CD14-positive monocyte (primary cell): ENCODE results near the gene SFN. TPM values are rescaled to one million over a fixed set of nuclear protein-coding genes. Genes with fewer than 3 reads are reported as not detected.

Experiments used
- DNase-seq, 3 donors: peaks; one replicate each; pipeline ENCODE4 v3.0.0-alpha.2; 2011 to 2022
- H2AFZ ChIP-seq: 2 replicates; pipeline ENCODE4 v1.6.0; 2012; ENCODE audit warnings: mild to moderate bottlenecking, low read depth, low read length, inconsistent platforms; ENCODE audit not compliant: insufficient read depth, poor library complexity, severe bottlenecking
- H3K27ac ChIP-seq, 2 donors: 1 replicate in 1 of 2; 2 replicates in 1 of 2; pipeline ENCODE4 v1.5.1; 2012 to 2013; ENCODE audit warnings: low read length in 2 of 2, control low read depth in 1 of 2, inconsistent platforms in 1 of 2, low read depth in 1 of 2, mild to moderate bottlenecking in 1 of 2
- H3K27me3 ChIP-seq, 2 donors: one replicate each; pipeline versions ENCODE4 v1.6.0 to v1.6.1; 2011 to 2013; ENCODE audit warnings: low read length in 2 of 2; ENCODE audit not compliant: control insufficient read depth in 2 of 2, insufficient read depth in 2 of 2
- H3K36me3 ChIP-seq, 2 donors: replicated peaks in 1 of 2; 1 replicate in 1 of 2; 2 replicates in 1 of 2; pipeline versions ENCODE4 v1.5.1 to v1.6.1; 2012 to 2013; ENCODE audit warnings: low read length in 2 of 2, control low read depth in 1 of 2, inconsistent platforms in 1 of 2, mild to moderate bottlenecking in 1 of 2; ENCODE audit not compliant: insufficient read depth in 2 of 2, control insufficient read depth in 1 of 2
- H3K4me1 ChIP-seq, 2 donors: 1 replicate in 1 of 2; 2 replicates in 1 of 2; pipeline versions ENCODE4 v1.5.1 to v1.6.1; 2012 to 2013; ENCODE audit warnings: low read length in 2 of 2, control low read depth in 1 of 2, inconsistent platforms in 1 of 2, mild to moderate bottlenecking in 1 of 2, moderate library complexity in 1 of 2; ENCODE audit not compliant: insufficient read depth in 2 of 2, control insufficient read depth in 1 of 2
- H3K4me2 ChIP-seq: replicated peaks from 2 replicates; pipeline ENCODE3; 2012; ENCODE audit warnings: low read length, moderate library complexity, mild to moderate bottlenecking; ENCODE audit not compliant: poor library complexity, severe bottlenecking; ENCODE audit errors: extremely low read depth
- H3K4me3 ChIP-seq, 3 experiments: fragments of 200-600 bp in 1 of 3; sonication (generic) in 1 of 3; replicated peaks in 1 of 3; 1 replicate in 2 of 3; 2 replicates in 1 of 3; pipeline ENCODE4 v1.5.1; 2011 to 2013; ENCODE audit warnings: low read length in 3 of 3, mild to moderate bottlenecking in 3 of 3, control low read depth in 2 of 3, low read depth in 2 of 3, inconsistent platforms in 1 of 3, moderate library complexity in 1 of 3
- H3K79me2 ChIP-seq: 2 replicates; pipeline ENCODE4 v1.6.0; 2012; ENCODE audit warnings: mild to moderate bottlenecking, control low read depth, inconsistent platforms, low read length, moderate library complexity; ENCODE audit not compliant: insufficient read depth
- H3K9ac ChIP-seq: 2 replicates; pipeline ENCODE4 v1.6.0; 2017; ENCODE audit warnings: low read length, mild to moderate bottlenecking; ENCODE audit not compliant: insufficient read depth, poor library complexity, severe bottlenecking
- H3K9me3 ChIP-seq, 2 donors: replicated peaks in 1 of 2; 1 replicate in 1 of 2; 2 replicates in 1 of 2; pipeline versions ENCODE4 v1.5.1 to v1.6.1; 2012 to 2013; ENCODE audit warnings: low read length in 2 of 2, control low read depth in 1 of 2; ENCODE audit not compliant: control insufficient read depth in 1 of 2, insufficient read depth in 1 of 2
- H4K20me1 ChIP-seq: 2 replicates; pipeline ENCODE4 v1.6.0; 2012; ENCODE audit warnings: mild to moderate bottlenecking, low read length, control low read depth, moderate library complexity; ENCODE audit not compliant: insufficient read depth
- H3K27ac Mint-ChIP-seq, 7 donors: one replicate each; pipeline ENCODE4 v1.8.0; 2020; ENCODE audit warnings: mild to moderate bottlenecking in 7 of 7, mixed read lengths in 7 of 7, moderate library complexity in 6 of 7, inconsistent platforms in 2 of 7
- H3K27me3 Mint-ChIP-seq, 3 donors: one replicate each; pipeline ENCODE4 v1.8.0; 2021 to 2022; ENCODE audit warnings: low read depth in 3 of 3, mild to moderate bottlenecking in 3 of 3, mixed read lengths in 3 of 3, moderate library complexity in 3 of 3, inconsistent platforms in 1 of 3
- H3K36me3 Mint-ChIP-seq, 2 donors: one replicate each; pipeline ENCODE4 v1.8.0; 2020; ENCODE audit warnings: mixed read lengths in 2 of 2, inconsistent platforms in 1 of 2, mild to moderate bottlenecking in 1 of 2
- H3K4me1 Mint-ChIP-seq: one replicate; pipeline ENCODE4 v1.8.0; 2020; ENCODE audit warnings: mild to moderate bottlenecking, mixed read lengths
- H3K4me3 Mint-ChIP-seq, 2 donors: one replicate each; pipeline ENCODE4 v1.8.0; 2020; ENCODE audit warnings: mild to moderate bottlenecking in 2 of 2, mixed read lengths in 2 of 2, moderate library complexity in 1 of 2
- H3K9me3 Mint-ChIP-seq, 7 donors: one replicate each; pipeline ENCODE4 v1.8.0; 2020 to 2022; ENCODE audit warnings: mixed read lengths in 7 of 7, mild to moderate bottlenecking in 6 of 7, moderate library complexity in 6 of 7, inconsistent platforms in 2 of 7
- WGBS: methylation state at CpG from one replicate; pipeline ENCODE4 v1.1.5; 2013; ENCODE audit warnings: missing lambda C conversion rate; ENCODE audit not compliant: insufficient coverage; 5-methylcytosine and 5-hydroxymethylcytosine counted together
- intact Hi-C, 2 donors: fragments of 100-400 bp; cut with micrococcal nuclease; formaldehyde crosslinking; loops; one replicate each; pipeline versions ENCODE4 v1.15.0 to v1.15.1; 2023
- polyA plus RNA-seq, 3 donors: library from polyadenylated mRNA; depleted of rRNA in 1 of 3; unstranded in 2 of 3; stranded (reverse) in 1 of 3; fragments of 300-500 nt in 2 of 3; fragments of >200 nt in 1 of 3; fragmentation: Illumina TruSeq in 2 of 3; gene quantifications; 1 replicate in 2 of 3; 2 replicates in 1 of 3; pipeline ENCODE4 v1.2.3, GENCODE V29; 2012 to 2021
- TF ChIP-seq, protein P1 (sequence below): fragments of 200-600 bp; IDR thresholded peaks from one replicate; pipeline ENCODE4 v1.8.0; 2022; ENCODE audit warnings: antibody characterized with exemption, mild to moderate bottlenecking

Gene SFN
- polyA plus RNA-seq, 3 donors: 0.36 TPM; not detected in 2

DNA sequence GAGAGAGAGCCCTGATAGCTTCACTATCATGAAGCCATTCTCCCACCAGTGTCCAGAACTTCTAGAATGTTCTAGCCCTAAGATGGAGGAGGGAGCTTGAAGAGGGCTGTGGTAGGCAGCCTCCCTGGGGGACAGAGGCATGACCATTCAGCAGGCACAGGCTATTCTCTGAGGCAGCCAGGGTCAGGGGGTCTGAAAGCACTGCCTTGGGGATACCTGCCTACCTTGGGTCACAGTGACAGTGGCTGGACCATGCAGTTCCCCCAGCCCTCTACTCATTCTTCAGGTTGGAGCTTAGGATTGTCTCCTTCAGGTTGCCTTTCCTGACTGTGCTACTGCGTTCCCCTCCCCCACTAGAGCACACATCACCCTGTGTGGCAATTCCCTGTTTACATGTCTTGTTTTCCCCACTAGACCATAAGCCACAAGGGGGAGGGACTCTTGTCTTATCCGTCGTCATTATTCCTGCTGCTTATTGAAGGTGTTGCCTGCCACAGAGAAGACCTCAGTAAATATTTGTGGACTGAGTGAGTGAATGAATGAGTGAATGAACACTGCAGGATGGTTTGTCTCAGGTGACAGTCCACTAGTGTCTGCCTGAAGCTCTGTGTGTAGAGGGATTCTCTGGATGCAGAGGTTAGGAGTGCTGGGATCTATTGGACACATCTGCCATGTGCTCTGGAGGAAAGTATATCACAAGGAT is 31.3 kb upstream of the SFN start:
- peaks cover 2 to 8% (median 3%) of the 10 kb centered on the region in 3 donors for H3K27me3 Mint-ChIP-seq
- H3K79me2 ChIP-seq: peaks cover 41% of the 10 kb centered on the region
- peak overlapping the region in 5 of 7 donors; percentile 3 to 73 (median 46) for H3K27ac Mint-ChIP-seq
- TF ChIP-seq, protein P1, sequence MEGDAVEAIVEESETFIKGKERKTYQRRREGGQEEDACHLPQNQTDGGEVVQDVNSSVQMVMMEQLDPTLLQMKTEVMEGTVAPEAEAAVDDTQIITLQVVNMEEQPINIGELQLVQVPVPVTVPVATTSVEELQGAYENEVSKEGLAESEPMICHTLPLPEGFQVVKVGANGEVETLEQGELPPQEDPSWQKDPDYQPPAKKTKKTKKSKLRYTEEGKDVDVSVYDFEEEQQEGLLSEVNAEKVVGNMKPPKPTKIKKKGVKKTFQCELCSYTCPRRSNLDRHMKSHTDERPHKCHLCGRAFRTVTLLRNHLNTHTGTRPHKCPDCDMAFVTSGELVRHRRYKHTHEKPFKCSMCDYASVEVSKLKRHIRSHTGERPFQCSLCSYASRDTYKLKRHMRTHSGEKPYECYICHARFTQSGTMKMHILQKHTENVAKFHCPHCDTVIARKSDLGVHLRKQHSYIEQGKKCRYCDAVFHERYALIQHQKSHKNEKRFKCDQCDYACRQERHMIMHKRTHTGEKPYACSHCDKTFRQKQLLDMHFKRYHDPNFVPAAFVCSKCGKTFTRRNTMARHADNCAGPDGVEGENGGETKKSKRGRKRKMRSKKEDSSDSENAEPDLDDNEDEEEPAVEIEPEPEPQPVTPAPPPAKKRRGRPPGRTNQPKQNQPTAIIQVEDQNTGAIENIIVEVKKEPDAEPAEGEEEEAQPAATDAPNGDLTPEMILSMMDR: no peak
- H3K27me3 ChIP-seq: no peaks in the 10 kb centered on the region
- WGBS: no CpG with 5 or more reads among the region's 3 CpGs
- no peaks in the 10 kb centered on the region for H3K9me3 ChIP-seq
- H3K36me3 ChIP-seq: peaks cover 31 to 40% of the 10 kb centered on the region in 2 donors
- H3K4me1 ChIP-seq: peaks cover 54 to 64% of the 10 kb centered on the region in 2 donors
- no peak overlapping the region for H3K4me3 Mint-ChIP-seq
- H4K20me1 ChIP-seq: peaks cover 55% of the 10 kb centered on the region
- no peak overlapping the region for H3K9ac ChIP-seq
- H3K4me2 ChIP-seq: no peak overlapping the region
- H3K36me3 Mint-ChIP-seq: peaks cover 48 to 68% of the 10 kb centered on the region in 2 donors
- intact Hi-C loops: no loop called here
- H2AFZ ChIP-seq: no peak overlapping the region
- H3K9me3 Mint-ChIP-seq: peaks cover 0 to 2% (median 0%) of the 10 kb centered on the region in 7 donors
- peak overlapping the region in 1 of 2 donors; percentile 51 for H3K27ac ChIP-seq
- peak in 2 of 3 donors; percentile 14 to 45 for DNase-seq
- H3K4me3 ChIP-seq: no peak overlapping the region
- peaks cover 66% of the 10 kb centered on the region for H3K4me1 Mint-ChIP-seq

DNA sequence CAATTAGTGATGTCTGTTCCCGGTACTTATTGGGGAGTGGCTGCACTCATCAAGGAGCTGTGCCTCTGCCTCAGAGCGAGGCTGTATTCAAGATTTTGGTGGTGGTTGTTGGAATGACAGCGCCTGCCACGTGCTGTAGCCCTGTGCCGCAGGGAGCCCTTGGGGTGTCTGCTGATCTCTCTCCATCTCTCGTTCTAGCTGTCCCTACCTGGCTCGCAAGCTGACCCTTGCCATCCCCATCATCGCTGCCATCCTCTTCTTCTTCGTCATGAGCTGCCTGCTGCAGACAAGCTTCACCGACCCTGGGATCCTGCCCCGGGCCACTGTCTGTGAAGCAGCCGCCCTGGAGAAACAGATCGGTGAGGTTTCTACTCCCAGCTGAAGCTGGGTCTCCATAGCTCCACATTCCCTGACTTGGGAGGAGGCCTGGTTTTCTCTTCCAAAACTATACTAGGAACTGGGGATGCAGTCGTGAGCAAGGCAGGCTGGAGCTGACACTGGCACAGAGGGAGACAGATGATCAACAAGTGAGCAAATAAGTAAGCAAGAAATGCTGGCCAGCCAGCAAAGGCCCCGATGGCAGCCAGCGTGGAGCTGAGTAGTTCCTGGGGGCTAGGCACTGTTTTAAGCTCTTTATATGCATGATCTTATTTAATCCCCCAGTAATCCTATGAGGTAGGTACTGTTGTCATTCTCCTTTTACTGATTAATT is 30.5 kb upstream of the SFN start:
- Histone ChIP-seq H3K27me3 (no peaks in the 10 kb centered on the region), H3K4me1 (peaks cover 51 to 59% of the 10 kb centered on the region in 2 donors), H3K36me3 (peaks cover 31 to 40% of the 10 kb centered on the region in 2 donors), H2AFZ (no peak overlapping the region), H3K9ac (no peak overlapping the region), H3K4me3 (no peak overlapping the region), H3K9me3 (no peaks in the 10 kb centered on the region), H3K4me2 (no peak overlapping the region), H3K79me2 (peaks cover 35% of the 10 kb centered on the region), H4K20me1 (peaks cover 53% of the 10 kb centered on the region), H3K27ac (no peak overlapping the region)
- WGBS: 100% methylated on average over 7 of the region's 16 CpGs
- no peak for DNase-seq
- peaks cover 61% of the 10 kb centered on the region for H3K4me1 Mint-ChIP-seq
- H3K9me3 Mint-ChIP-seq: peaks cover 0 to 2% (median 0%) of the 10 kb centered on the region in 7 donors
- TF ChIP-seq, protein P1: no peak
- peak overlapping the region; percentile 32 to 92 (median 85) for H3K27ac Mint-ChIP-seq
- H3K4me3 Mint-ChIP-seq: no peak overlapping the region
- H3K27me3 Mint-ChIP-seq: peaks cover 2 to 8% (median 2%) of the 10 kb centered on the region in 3 donors
- intact Hi-C loops: no loop called here
- H3K36me3 Mint-ChIP-seq: peaks cover 48 to 71% of the 10 kb centered on the region in 2 donors
